IPS DF 6.9 (cell line): ENCODE data around the gene RBX1.
"Not testable (repeated sequence)": the region's sequence is repeated elsewhere in the genome, so short reads cannot be mapped to it uniquely, and the experiment has no call there.

Experiments used
- DNase-seq: peaks from one replicate; pipeline ENCODE4 v3.0.0-alpha.2; 2013; ENCODE audit warnings: low read depth, low spot score
- H3K27ac ChIP-seq: one replicate; pipeline ENCODE4 v1.5.1; 2013; ENCODE audit warnings: low read length, control low read depth
- H3K27me3 ChIP-seq: 2 replicates; pipeline ENCODE4 v1.6.1; 2013; ENCODE audit warnings: mild to moderate bottlenecking, low read length; ENCODE audit not compliant: control insufficient read depth, insufficient read depth
- H3K36me3 ChIP-seq: 2 replicates; pipeline ENCODE4 v1.6.1; 2013; ENCODE audit warnings: low read length; ENCODE audit not compliant: control insufficient read depth, insufficient read depth
- H3K4me1 ChIP-seq: 2 replicates; pipeline ENCODE4 v1.6.1; 2013; ENCODE audit warnings: low read length; ENCODE audit not compliant: control insufficient read depth, insufficient read depth
- H3K4me3 ChIP-seq: 2 replicates; pipeline ENCODE4 v1.5.1; 2013; ENCODE audit warnings: mild to moderate bottlenecking, low read length
- H3K9me3 ChIP-seq: 2 replicates; pipeline ENCODE4 v1.6.1; 2013; ENCODE audit warnings: low read length, inconsistent platforms; ENCODE audit not compliant: control insufficient read depth, insufficient read depth
- WGBS: extraction: QIAGEN DNeasy Blood & Tissue Kit; methylation state at CpG from one replicate; pipeline ENCODE4 v1.1.7; 2013; ENCODE audit warnings: mixed read lengths, missing lambda C conversion rate; ENCODE audit not compliant: insufficient read length, insufficient coverage; 5-methylcytosine and 5-hydroxymethylcytosine counted together

The RBX1 gene

DNA sequence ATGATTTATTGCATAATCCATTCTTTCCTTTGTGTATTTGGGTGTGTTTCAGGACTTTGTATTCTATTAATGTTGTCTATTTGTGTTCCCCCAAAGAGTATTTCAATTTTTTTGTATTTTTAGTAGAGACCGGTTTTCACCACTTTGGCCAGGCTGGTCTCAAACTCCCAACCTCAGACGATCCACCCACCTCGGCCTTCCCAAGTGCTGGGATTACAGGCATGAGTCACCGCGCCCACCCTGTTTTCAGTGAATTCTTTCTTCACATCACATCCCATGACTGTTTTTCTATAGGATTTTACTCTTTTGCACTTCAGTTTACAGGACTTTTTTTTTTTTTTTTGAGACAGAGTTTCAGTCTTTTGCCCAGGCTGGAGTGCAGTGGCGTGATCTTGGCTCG lies 46.3 kb downstream of the RBX1 start:
- Histone ChIP-seq H3K27me3 (no peaks in the 10 kb centered on the region), H3K9me3 (no peaks in the 10 kb centered on the region), H3K36me3 (no peaks in the 10 kb centered on the region), H3K27ac (no peak overlapping the region), H3K4me1 (no peaks in the 10 kb centered on the region), H3K4me3 (no peak overlapping the region)
- WGBS: no CpG with 5 or more reads among the region's 7 CpGs
- no peak for DNase-seq

DNA sequence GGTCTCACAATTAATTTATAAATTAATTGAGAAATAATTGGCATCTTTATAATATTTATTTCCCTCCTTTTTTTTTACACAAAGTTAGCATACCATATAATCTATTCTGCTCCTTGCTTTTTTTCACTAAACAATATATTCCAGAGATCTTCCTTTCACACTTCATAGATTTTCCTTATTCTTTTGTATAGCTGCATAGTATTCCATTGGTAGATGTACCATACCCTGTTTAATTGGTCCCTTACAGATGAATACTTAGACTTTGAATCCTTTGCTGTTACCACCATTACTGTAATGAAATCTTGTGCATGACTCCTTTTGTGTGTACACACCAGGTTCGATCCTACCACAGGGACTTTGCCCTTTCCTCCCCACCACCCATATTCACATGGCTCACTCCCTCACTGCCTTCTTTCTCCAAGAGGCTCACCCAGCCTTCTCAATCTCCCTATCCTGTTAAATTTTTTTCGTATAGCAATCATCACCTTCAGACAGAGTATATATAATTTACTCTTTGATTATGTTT lies 48.9 kb downstream of the RBX1 start:
- H3K4me1 ChIP-seq: no peaks in the 10 kb centered on the region
- H3K27ac ChIP-seq: no peak overlapping the region
- no peak for DNase-seq
- no peaks in the 10 kb centered on the region for H3K27me3 ChIP-seq
- no peak overlapping the region for H3K4me3 ChIP-seq
- no CpG with 5 or more reads among the region's 2 CpGs for WGBS
- no peaks in the 10 kb centered on the region for H3K36me3 ChIP-seq
- no peaks in the 10 kb centered on the region for H3K9me3 ChIP-seq

DNA sequence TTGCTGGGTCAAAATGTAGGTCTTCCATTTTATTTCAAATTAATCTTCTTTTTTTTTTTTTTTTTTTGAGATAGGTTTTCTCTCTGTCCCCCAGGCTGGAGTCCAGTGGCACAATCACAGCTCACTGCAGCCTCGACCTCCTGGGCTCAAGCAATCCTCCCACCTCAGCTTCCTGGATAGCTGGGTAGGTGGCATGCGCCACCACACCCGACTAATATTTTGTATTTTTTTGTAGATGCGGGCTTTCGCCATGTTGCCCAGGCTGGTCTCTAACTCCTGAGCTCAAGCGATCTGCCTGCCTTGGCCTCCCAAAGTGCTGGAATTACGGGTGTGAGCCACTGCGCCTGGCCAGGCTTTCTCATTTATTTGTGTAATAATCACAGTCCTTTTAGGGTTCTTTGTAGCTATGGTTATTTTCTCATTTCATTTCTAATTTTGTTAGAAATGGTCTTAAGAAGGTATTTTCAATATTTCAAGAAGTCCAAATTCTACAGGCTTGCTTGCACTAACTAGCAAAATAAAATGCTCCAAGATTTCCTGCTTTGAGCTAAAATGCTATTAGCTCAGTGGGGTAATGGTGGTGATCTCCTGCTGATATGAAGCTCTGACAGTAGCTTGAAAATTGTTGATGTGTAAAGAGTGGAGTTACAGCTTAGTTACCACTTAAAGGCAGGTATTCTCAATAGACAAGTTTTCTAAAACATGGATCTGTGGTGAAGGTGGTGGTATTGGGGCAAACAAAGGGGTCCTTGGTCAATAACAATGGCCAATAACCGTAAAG lies 50.0 kb downstream of the RBX1 start:
- no CpG with 5 or more reads among the region's 9 CpGs for WGBS
- Histone ChIP-seq H3K36me3 (no peaks in the 10 kb centered on the region), H3K4me3 (no peak overlapping the region)

DNA sequence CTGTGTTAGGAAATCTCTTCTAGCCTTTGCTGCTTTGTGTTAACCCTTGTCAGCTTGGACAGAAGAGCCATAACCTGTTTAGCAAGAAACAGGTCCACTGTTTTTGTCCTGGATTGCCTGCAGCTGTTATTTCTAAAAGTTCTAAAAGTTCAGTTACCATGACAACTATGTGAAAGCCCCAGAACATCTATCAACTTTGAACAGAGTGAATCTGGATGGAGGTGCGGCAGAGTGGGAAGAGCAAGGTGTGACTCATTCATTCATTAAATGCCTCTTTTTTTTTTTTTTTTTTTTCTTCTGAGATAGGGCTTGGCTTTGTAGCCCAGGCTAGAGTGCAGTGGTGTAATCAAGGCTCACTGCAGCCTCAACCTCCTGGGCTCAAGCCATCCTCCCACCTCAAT lies 50.5 kb downstream of the RBX1 start:
- H3K36me3 ChIP-seq: no peaks in the 10 kb centered on the region
- no peaks in the 10 kb centered on the region for H3K27me3 ChIP-seq
- DNase-seq: no peak
- no peaks in the 10 kb centered on the region for H3K4me1 ChIP-seq
- no peaks in the 10 kb centered on the region for H3K9me3 ChIP-seq
- no peak overlapping the region for H3K27ac ChIP-seq
- H3K4me3 ChIP-seq: no peak overlapping the region
- WGBS: no CpG with 5 or more reads among the region's 1 CpG

More for the DNA sequence above, 50.0 kb downstream of the RBX1 start:
- H3K27ac ChIP-seq: no peak overlapping the region
- no peak for DNase-seq
- no peaks in the 10 kb centered on the region for H3K4me1 ChIP-seq
- no peaks in the 10 kb centered on the region for H3K27me3 ChIP-seq
- no peaks in the 10 kb centered on the region for H3K9me3 ChIP-seq

DNA sequence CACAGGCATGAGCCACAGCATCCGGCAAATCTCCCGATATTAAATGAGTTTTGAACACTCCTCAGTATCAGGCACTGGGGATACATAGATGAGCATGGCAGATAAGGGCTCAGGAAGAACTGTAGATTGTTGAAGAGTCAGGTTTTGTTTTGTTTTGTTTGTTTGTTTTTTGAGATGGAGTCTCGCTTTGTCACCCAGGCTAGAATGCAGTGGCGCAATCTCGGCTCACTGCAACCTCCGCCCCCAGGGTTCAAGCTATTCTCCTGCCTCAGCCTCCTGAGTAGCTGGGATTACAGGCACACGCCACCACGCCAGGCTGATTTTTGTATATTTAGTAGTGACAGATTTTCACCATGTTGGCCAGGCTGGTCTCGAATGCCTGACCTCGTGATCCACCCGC lies 51.2 kb downstream of the RBX1 start:
- H3K27ac ChIP-seq, H3K36me3 ChIP-seq, H3K27me3 ChIP-seq, H3K9me3 ChIP-seq, H3K4me1 ChIP-seq, DNase-seq, H3K4me3 ChIP-seq: not testable (repeated sequence)
- no CpG with 5 or more reads among the region's 11 CpGs for WGBS

DNA sequence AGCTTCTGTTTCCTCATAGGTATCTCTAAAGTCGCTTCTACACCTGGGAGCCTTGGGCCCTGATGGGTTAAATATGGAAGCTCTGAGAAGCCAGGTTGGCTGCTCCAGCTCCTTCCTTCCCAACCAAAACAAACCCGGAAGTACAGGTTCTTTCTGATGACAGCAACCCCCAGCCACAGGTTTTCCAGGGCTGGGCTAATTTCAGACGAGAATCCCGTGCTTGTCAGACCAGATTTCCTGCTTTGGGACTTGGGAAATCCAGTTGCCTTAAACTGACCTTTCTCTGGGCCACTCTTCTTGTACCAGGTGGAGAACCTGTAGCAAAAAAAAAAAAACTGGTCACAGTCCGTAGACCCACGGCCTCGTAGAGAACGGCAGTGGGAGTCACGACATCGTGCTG lies 51.9 kb downstream of the RBX1 start:
- Histone ChIP-seq H3K36me3 (no peaks in the 10 kb centered on the region), H3K4me3 (no peak overlapping the region), H3K9me3 (no peaks in the 10 kb centered on the region), H3K27me3 (no peaks in the 10 kb centered on the region), H3K27ac (no peak overlapping the region), H3K4me1 (no peaks in the 10 kb centered on the region)
- WGBS: no CpG with 5 or more reads among the region's 10 CpGs
- DNase-seq: no peak

DNA sequence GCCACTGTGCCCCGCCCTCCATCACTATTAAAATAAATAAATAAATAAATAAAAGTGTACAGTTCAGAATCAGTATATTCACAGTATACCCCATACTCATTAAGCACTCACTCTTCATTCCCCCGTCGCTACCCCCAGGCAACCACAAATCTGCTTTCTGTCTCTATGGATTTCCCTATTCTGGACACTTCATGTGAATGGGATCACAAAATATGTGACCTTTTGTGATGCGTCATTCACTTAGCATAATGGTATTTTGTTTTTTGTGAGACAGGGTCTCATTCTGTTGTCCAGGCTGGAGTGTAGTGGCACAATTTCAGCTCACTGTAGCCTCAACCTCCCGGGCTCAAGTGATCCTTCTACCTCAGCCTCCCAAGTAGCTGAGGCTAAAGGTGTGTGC lies 52.8 kb downstream of the RBX1 start:
- no CpG with 5 or more reads among the region's 5 CpGs for WGBS
- Histone ChIP-seq H3K27ac (no peak overlapping the region), H3K4me1 (no peaks in the 10 kb centered on the region), H3K36me3 (no peaks in the 10 kb centered on the region), H3K4me3 (no peak overlapping the region), H3K27me3 (no peaks in the 10 kb centered on the region), H3K9me3 (no peaks in the 10 kb centered on the region)
- no peak for DNase-seq

DNA sequence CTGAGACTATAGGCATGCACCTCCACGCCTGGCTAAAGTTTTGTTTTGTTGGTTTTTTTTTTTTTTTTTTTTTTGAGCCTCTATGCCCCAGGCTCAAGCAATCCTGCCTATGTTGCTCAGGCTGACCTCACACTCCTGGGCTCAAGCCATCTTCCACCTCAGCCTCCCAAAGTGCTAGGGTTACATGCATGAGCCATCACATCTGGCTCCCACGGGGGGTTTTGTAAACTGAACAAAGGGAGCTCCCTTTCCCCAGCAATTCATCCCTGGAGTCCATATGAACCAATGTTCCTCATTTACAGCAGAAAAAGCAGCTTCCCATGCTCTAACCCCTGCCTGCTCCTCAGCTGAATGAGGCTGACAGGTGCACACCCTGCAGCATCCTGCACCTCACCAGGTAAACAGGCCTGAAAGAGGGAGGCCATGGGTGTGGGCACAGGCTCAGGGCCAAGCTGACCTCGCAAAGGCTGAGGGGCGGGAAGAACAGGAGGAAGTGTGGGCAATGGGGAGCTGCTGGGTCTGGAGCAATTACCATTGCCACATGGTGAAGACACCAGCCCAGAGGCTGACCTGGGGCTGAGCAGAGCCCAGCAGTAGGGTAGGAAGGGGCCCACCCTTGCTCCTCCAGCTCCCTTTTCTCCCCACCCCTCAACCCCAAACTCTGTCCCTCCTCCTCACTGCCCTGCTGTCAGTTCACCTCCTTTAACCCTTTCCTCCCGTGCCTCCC lies 58.2 kb downstream of the RBX1 start:
- Histone ChIP-seq H3K36me3 (no peaks in the 10 kb centered on the region), H3K9me3 (no peaks in the 10 kb centered on the region), H3K4me3 (no peak overlapping the region), H3K4me1 (no peaks in the 10 kb centered on the region), H3K27ac (no peak overlapping the region), H3K27me3 (no peaks in the 10 kb centered on the region)
- no peak for DNase-seq
- WGBS: no CpG with 5 or more reads among the region's 5 CpGs

DNA sequence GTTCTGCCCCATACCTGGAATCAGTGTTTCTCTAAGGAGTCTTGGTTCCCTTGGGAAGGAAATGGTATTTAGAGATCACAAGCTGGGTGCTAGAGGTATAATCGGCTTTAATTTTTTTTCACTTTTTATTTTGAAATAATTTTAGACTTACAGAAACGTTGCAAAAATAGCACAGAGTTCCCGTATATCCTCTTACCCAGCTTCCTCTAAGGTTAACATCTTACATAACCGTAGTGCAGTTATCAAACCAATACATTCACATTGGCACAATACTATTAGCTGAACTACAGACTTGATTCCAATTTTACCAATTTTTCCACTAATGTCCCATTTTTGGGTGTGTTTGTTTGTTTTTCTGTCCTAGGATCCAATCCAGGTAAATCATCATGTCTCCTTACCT lies 63.8 kb downstream of the RBX1 start:
- no peaks in the 10 kb centered on the region for H3K9me3 ChIP-seq
- no CpG with 5 or more reads among the region's 4 CpGs for WGBS
- no peaks in the 10 kb centered on the region for H3K27me3 ChIP-seq
- no peak for DNase-seq
- H3K36me3 ChIP-seq: no peaks in the 10 kb centered on the region
- no peaks in the 10 kb centered on the region for H3K4me1 ChIP-seq
- no peak overlapping the region for H3K4me3 ChIP-seq
- H3K27ac ChIP-seq: no peak overlapping the region

DNA sequence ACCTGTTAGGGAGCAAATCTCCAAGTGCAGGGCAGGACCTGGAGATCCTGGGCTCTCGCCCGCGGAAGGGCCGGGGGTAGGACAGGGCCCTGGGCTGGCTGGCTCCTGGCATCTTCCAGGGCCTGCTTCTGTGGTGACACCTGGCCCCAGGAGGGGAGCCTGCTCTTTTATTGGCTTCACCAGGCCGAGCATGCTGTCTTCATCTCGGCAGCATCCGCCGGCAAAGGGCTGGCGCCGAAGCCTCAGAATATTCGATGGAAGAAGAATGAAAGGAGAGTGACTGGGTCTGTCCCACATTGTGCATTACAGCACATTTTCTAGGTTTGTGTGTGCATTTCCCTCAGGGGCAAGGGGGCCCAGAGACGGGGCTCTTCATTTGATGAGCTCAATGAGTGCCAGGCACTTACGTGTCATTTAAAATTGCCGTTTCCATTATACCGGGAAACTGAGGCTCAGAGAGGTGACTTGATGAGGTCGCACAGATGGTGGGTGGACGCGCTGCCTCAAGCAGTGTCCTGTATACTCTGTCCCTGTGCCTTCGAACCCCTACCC lies 70.0 kb downstream of the RBX1 start:
- WGBS: no CpG with 5 or more reads among the region's 19 CpGs
- 0 out of 2 replicates have a peak, but pooled peaks cover 1% of the 10 kb centered on the region for H3K4me1 ChIP-seq
- DNase-seq: no peak

More for the DNA sequence above, 70.0 kb downstream of the RBX1 start:
- Histone ChIP-seq H3K4me3 (peak overlapping the region; percentile 48; the same call in 1 of the 2 replicates), H3K36me3 (no peaks in the 10 kb centered on the region), H3K27ac (no peak overlapping the region), H3K9me3 (no peaks in the 10 kb centered on the region), H3K27me3 (no peaks in the 10 kb centered on the region)
